ENCODE measurements around the gene ACTR6.

DNA sequence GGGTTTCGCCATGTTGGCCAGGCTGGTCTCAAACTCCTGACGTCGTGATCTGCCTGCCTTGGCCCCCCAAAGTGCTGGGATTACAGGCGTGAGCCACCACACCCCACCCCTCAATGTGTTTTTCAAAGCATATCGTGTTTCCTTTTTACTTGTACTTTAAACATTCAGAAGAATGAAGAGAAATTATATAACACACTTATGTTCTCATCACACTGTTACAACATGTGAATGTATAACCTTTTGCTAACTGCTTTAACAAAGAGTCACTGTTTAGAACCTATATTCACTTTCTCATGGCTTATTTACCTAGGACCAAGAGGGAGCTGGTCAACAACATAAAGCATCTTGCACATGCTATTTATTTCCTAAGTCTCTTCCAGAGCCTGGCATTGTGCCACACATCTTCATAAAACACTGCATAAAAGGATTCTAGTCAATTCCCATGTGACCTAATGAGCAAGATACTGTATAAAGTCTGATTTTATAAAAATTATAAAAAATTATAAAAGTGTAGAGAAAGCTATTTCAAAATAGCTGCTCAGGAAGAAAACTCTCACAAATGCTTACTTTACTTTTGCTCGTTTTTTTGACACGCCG is 16.0 kb upstream of the ACTR6 start:
- no peak for TF ChIP-seq NFIC (IDR thresholded peaks at IDR 0.05)
- TF ChIP-seq SIN3A (IDR thresholded peaks at IDR 0.05; ENCODE audit: borderline replicate concordance in 2 of 2, control insufficient read depth in 1 of 2, low read depth in 2 of 2, low read length in 2 of 2), result no peak
- TF ChIP-seq, protein P1, sequence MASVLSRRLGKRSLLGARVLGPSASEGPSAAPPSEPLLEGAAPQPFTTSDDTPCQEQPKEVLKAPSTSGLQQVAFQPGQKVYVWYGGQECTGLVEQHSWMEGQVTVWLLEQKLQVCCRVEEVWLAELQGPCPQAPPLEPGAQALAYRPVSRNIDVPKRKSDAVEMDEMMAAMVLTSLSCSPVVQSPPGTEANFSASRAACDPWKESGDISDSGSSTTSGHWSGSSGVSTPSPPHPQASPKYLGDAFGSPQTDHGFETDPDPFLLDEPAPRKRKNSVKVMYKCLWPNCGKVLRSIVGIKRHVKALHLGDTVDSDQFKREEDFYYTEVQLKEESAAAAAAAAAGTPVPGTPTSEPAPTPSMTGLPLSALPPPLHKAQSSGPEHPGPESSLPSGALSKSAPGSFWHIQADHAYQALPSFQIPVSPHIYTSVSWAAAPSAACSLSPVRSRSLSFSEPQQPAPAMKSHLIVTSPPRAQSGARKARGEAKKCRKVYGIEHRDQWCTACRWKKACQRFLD (CRISPR knock-in tag; IDR thresholded peaks at IDR 0.05), result no peak
- no peak for TF ChIP-seq ESRRA (IDR thresholded peaks at IDR 0.05; ENCODE audit: borderline replicate concordance, low read depth)
- no peak for TF ChIP-seq SETDB1 (IDR thresholded peaks at IDR 0.05; ENCODE audit: low read length)
- TF ChIP-seq, protein P2, sequence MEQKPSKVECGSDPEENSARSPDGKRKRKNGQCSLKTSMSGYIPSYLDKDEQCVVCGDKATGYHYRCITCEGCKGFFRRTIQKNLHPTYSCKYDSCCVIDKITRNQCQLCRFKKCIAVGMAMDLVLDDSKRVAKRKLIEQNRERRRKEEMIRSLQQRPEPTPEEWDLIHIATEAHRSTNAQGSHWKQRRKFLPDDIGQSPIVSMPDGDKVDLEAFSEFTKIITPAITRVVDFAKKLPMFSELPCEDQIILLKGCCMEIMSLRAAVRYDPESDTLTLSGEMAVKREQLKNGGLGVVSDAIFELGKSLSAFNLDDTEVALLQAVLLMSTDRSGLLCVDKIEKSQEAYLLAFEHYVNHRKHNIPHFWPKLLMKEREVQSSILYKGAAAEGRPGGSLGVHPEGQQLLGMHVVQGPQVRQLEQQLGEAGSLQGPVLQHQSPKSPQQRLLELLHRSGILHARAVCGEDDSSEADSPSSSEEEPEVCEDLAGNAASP (IDR thresholded peaks at IDR 0.05), result no peak
- TF ChIP-seq SMARCA5 (IDR thresholded peaks at IDR 0.05), result no peak
- TF ChIP-seq POLR2A (conservative IDR thresholded peaks at IDR 0.05), result no peak
- no peak for TF ChIP-seq ERF (CRISPR knock-in tag; IDR thresholded peaks at IDR 0.05)
- TF ChIP-seq, protein P3, sequence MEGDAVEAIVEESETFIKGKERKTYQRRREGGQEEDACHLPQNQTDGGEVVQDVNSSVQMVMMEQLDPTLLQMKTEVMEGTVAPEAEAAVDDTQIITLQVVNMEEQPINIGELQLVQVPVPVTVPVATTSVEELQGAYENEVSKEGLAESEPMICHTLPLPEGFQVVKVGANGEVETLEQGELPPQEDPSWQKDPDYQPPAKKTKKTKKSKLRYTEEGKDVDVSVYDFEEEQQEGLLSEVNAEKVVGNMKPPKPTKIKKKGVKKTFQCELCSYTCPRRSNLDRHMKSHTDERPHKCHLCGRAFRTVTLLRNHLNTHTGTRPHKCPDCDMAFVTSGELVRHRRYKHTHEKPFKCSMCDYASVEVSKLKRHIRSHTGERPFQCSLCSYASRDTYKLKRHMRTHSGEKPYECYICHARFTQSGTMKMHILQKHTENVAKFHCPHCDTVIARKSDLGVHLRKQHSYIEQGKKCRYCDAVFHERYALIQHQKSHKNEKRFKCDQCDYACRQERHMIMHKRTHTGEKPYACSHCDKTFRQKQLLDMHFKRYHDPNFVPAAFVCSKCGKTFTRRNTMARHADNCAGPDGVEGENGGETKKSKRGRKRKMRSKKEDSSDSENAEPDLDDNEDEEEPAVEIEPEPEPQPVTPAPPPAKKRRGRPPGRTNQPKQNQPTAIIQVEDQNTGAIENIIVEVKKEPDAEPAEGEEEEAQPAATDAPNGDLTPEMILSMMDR (IDR thresholded peaks at IDR 0.05 in 2 of 3, conservative IDR thresholded peaks at IDR 0.05 in 1 of 3; ENCODE audit: insufficient read depth in 2 of 3, low read depth in 1 of 3, low read length in 3 of 3), result no peak
- TF ChIP-seq FOXA1 (IDR thresholded peaks at IDR 0.05; ENCODE audit: borderline replicate concordance), result no peak
- no peak for TF ChIP-seq ZBTB8A (IDR thresholded peaks at IDR 0.05; ENCODE audit: partially characterized antibody)
- no peak for TF ChIP-seq ZNF282 (CRISPR knock-in tag; IDR thresholded peaks at IDR 0.05)
- TF ChIP-seq JUND (IDR thresholded peaks at IDR 0.05; ENCODE audit: borderline replicate concordance, low read depth, low read length), result no peak
- no peak for TF ChIP-seq JUND (tag; IDR thresholded peaks at IDR 0.05; ENCODE audit: borderline replicate concordance, low read depth, low read length)

Measured in K562 (cell line).